ENCODE measurements around the gene INPP5A.

DNA sequence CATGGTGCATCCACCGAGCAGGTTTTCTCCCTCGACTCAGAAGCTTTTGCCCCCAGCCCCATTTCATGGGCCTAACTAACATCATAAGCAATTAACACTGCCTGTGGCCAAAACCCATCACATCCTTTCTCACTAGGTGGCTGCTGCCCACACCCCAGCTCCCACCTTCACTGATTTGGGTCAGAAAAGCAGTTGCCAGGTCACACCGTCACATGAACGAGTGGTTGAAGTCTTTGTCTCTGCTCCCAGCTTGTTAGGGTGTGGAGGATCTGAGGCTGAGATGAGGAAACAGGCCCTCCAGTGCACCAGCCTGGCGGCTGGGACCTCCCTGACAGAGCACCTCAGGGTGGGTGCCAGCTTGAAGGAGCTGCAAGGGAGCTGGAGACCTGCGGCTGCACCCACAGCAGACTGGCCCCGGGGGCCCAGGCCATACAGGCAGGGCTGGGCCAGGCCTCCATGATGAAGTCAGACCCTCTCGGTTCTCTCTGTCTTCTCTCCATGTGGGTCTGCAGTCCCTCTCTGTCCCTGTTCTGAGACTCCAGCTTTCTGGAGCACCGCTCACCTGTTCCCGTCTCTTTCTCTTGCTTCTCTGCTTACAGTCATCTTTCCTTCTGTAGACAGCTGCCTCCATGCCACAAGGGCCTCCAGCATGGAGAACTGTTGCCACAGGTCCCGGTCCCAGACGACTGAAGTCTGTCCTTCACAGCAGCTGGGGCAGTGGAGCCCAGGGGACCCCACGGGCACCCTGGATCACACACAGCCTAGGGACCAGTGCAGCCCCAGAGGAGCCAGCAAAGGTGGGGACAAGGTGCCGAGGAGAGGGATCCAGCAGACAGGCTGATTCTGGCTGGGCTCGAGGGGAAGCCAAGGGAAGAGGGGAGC is 13.8 kb upstream of the INPP5A start:
- TF ChIP-seq, protein P1, sequence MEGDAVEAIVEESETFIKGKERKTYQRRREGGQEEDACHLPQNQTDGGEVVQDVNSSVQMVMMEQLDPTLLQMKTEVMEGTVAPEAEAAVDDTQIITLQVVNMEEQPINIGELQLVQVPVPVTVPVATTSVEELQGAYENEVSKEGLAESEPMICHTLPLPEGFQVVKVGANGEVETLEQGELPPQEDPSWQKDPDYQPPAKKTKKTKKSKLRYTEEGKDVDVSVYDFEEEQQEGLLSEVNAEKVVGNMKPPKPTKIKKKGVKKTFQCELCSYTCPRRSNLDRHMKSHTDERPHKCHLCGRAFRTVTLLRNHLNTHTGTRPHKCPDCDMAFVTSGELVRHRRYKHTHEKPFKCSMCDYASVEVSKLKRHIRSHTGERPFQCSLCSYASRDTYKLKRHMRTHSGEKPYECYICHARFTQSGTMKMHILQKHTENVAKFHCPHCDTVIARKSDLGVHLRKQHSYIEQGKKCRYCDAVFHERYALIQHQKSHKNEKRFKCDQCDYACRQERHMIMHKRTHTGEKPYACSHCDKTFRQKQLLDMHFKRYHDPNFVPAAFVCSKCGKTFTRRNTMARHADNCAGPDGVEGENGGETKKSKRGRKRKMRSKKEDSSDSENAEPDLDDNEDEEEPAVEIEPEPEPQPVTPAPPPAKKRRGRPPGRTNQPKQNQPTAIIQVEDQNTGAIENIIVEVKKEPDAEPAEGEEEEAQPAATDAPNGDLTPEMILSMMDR (conservative IDR thresholded peaks at IDR 0.05) = no peak
- no peak for TF ChIP-seq ZFX (IDR thresholded peaks at IDR 0.05)
